Liver (tissue), 9 donors: ENCODE results near the gene TMEM223. TPM values are rescaled to one million over a fixed set of nuclear protein-coding genes. Genes with fewer than 3 reads are reported as not detected.

Experiments
- DNase-seq: peaks from one replicate; pipeline ENCODE4 v3.0.0-alpha.2; 2017; ENCODE audit warnings: low spot score
- H3K27ac ChIP-seq, 2 donors: one replicate each; pipeline ENCODE4 v1.7.0; 2013; ENCODE audit warnings: inconsistent platforms in 2 of 2, low read length in 2 of 2, control low read depth in 1 of 2, low read depth in 1 of 2, mild to moderate bottlenecking in 1 of 2
- H3K27me3 ChIP-seq, 4 donors: one replicate each; pipeline versions ENCODE4 v1.6.1 to v1.7.0; 2013; ENCODE audit warnings: low read length in 3 of 4, inconsistent platforms in 1 of 4, mild to moderate bottlenecking in 1 of 4, moderate library complexity in 1 of 4; ENCODE audit not compliant: control insufficient read depth in 4 of 4, insufficient read depth in 4 of 4
- H3K36me3 ChIP-seq, 4 donors: one replicate each; pipeline versions ENCODE4 v1.6.1 to v1.7.0; 2013; ENCODE audit warnings: low read length in 3 of 4, mild to moderate bottlenecking in 3 of 4, low read depth in 1 of 4, moderate library complexity in 1 of 4; ENCODE audit not compliant: control insufficient read depth in 4 of 4, insufficient read depth in 3 of 4
- H3K4me1 ChIP-seq, 4 donors: one replicate each; pipeline versions ENCODE4 v1.6.1 to v1.7.0; 2013; ENCODE audit warnings: low read length in 3 of 4, mild to moderate bottlenecking in 3 of 4, moderate library complexity in 1 of 4; ENCODE audit not compliant: control insufficient read depth in 4 of 4, insufficient read depth in 4 of 4
- H3K4me3 ChIP-seq, 3 donors: one replicate each; pipeline versions ENCODE4 v1.6.1 to v1.7.0; 2013; ENCODE audit warnings: low read length in 3 of 3, control low read depth in 1 of 3, low read depth in 1 of 3, mild to moderate bottlenecking in 1 of 3
- H3K9ac ChIP-seq, 2 donors: one replicate each; pipeline ENCODE4 v1.7.0; 2013; ENCODE audit warnings: low read length in 2 of 2, mild to moderate bottlenecking in 2 of 2, moderate library complexity in 2 of 2, control low read depth in 1 of 2, low read depth in 1 of 2
- H3K9me3 ChIP-seq, 4 donors: one replicate each; pipeline versions ENCODE4 v1.6.1 to v1.7.0; 2013; ENCODE audit warnings: low read length in 3 of 4; ENCODE audit not compliant: control insufficient read depth in 4 of 4
- EGR1 ChIP-seq, 2 donors: IDR thresholded peaks; 2 replicates each; pipeline ENCODE4 v1.6.1; 2016 to 2018; ENCODE audit warnings: antibody characterized with exemption in 2 of 2, low read depth in 2 of 2
- FOXA1 ChIP-seq: IDR thresholded peaks from 2 replicates; pipeline ENCODE4 v1.6.1; 2016; ENCODE audit warnings: antibody characterized with exemption
- FOXA2 ChIP-seq: IDR thresholded peaks from 2 replicates; pipeline ENCODE4 v1.6.1; 2016; ENCODE audit warnings: antibody characterized with exemption
- GABPA ChIP-seq, 2 donors: IDR thresholded peaks in 1 of 2; conservative IDR thresholded peaks in 1 of 2; 2 replicates each; pipeline ENCODE4 v1.6.1; 2016; ENCODE audit warnings: antibody characterized with exemption in 2 of 2, mild to moderate bottlenecking in 1 of 2, moderate library complexity in 1 of 2
- HNF4A ChIP-seq, 2 donors: conservative IDR thresholded peaks; 2 replicates each; pipeline ENCODE4 v1.6.1; 2016; ENCODE audit warnings: antibody characterized with exemption in 2 of 2, mild to moderate bottlenecking in 2 of 2
- HNF4G ChIP-seq: IDR thresholded peaks from 2 replicates; pipeline ENCODE4 v1.6.1; 2016; ENCODE audit warnings: antibody characterized with exemption
- JUND ChIP-seq, 2 donors: IDR thresholded peaks; 2 replicates each; pipeline ENCODE4 v1.6.1; 2016; ENCODE audit warnings: antibody characterized with exemption in 2 of 2
- NR2F2 ChIP-seq: IDR thresholded peaks from 2 replicates; pipeline ENCODE4 v1.6.1; 2016; ENCODE audit warnings: antibody characterized with exemption
- RAD21 ChIP-seq, 2 donors: IDR thresholded peaks; 2 replicates each; pipeline ENCODE4 v1.6.1; 2016; ENCODE audit warnings: antibody characterized with exemption in 2 of 2, mild to moderate bottlenecking in 2 of 2
- RXRA ChIP-seq, 2 donors: IDR thresholded peaks; 2 replicates each; pipeline ENCODE4 v1.6.1; 2017 to 2018; ENCODE audit warnings: antibody characterized with exemption in 2 of 2, mild to moderate bottlenecking in 1 of 2
- SP1 ChIP-seq: IDR thresholded peaks from 2 replicates; pipeline ENCODE4 v1.6.1; 2018; ENCODE audit warnings: antibody characterized with exemption, mild to moderate bottlenecking
- TAF1 ChIP-seq: conservative IDR thresholded peaks from 2 replicates; pipeline ENCODE4 v1.6.1; 2016; ENCODE audit warnings: antibody characterized with exemption, mild to moderate bottlenecking
- WGBS: extraction: QIAGEN DNeasy Blood & Tissue Kit; methylation state at CpG from one replicate; pipeline ENCODE4 v1.1.7; 2013; 5-methylcytosine and 5-hydroxymethylcytosine counted together
- polyA plus RNA-seq, 2 donors: library from polyadenylated mRNA; stranded (reverse) in 1 of 2; unstranded in 1 of 2; fragments of 200-250 nt in 1 of 2; fragments of >200 nt in 1 of 2; fragmentation: Nextera tagmentation in 1 of 2; extraction: Ambion mirVana in 1 of 2; gene quantifications; one replicate each; pipeline versions ENCODE4 v1.2.1 to v1.2.3, GENCODE V29; 2013 to 2015
- total RNA-seq, 2 donors: library from RNA; depleted of rRNA; stranded (reverse); fragments of >200 nt; gene quantifications; one replicate each; pipeline ENCODE4 v1.2.3, GENCODE V29; 2014
- TF ChIP-seq, protein P1 (sequence below): fragments of 150-350 bp; IDR thresholded peaks from 2 replicates; pipeline ENCODE4 v1.5.1; 2017; ENCODE audit warnings: improper control_type of control experiment, low read depth, low read length; ENCODE audit not compliant: missing input control
- TF ChIP-seq, protein P2 (sequence below): IDR thresholded peaks from 2 replicates; pipeline ENCODE4 v1.6.1; 2016; ENCODE audit warnings: antibody characterized with exemption
- TF ChIP-seq, protein P3 (sequence below): IDR thresholded peaks from 2 replicates; pipeline ENCODE4 v1.6.1; 2016; ENCODE audit warnings: antibody characterized with exemption, mild to moderate bottlenecking
- donor health status: healthy.
- donor health status: healthy.
- donor health status: healthy.
- donor health status: healthy.
- donor health status: healthy.

The TMEM223 gene
- total and polyA plus RNA-seq, 4 donors = 9.2 to 23.8 (median 13.0) TPM

DNA sequence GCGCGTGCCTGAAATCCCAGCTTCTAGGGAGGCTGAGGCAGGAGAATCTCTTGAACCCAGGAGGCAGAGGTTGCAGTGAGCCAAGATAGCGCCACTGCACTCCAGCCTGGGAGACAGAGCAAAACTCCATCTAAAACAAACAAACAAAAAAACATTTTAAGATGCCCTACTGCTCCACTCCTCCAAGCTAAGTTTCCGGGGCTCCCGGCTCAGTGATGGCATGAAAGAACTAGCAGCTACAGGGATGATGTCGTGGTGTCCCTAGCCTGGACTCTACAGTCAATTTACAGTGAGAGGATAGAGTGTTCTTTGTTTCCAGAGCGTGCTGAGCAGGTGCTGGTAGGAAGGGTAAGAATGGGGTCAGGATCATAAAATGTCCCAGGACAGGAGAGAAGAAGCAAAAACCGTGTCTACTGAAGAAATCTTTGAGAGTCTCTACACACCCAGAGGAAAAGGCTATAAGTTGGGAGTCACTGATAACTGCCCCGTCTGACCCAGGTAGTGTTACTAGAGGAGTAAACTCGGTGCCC, 36.7 kb downstream of the TMEM223 start:
- Histone ChIP-seq H3K4me1 (peaks cover 4 to 12% (median 9%) of the 10 kb centered on the region in 4 donors), H3K9me3 (no peaks in the 10 kb centered on the region), H3K27ac (no peak overlapping the region), H3K9ac (no peak overlapping the region), H3K36me3 (peaks cover 0 to 8% (median 4%) of the 10 kb centered on the region in 4 donors), H3K4me3 (no peak overlapping the region), H3K27me3 (no peaks in the 10 kb centered on the region)
- 83% methylated on average over 10 of the region's 10 CpGs for WGBS
- no peak for DNase-seq
- TF ChIP-seq SP1 (no peak), EGR1 (IDR thresholded peaks at IDR 0.05; ENCODE audit: low read depth in 2 of 2) (no peak), GABPA (IDR thresholded peaks at IDR 0.05 in 1 of 2, conservative IDR thresholded peaks at IDR 0.05 in 1 of 2) (no peak), HNF4G (no peak), RAD21 (IDR thresholded peaks at IDR 0.05) (no peak), TAF1 (no peak), RXRA (IDR thresholded peaks at IDR 0.05) (no peak), NR2F2 (no peak), FOXA1 (no peak), JUND (IDR thresholded peaks at IDR 0.05) (no peak), FOXA2 (no peak), HNF4A (conservative IDR thresholded peaks at IDR 0.05) (no peak)
- TF ChIP-seq, protein P1, sequence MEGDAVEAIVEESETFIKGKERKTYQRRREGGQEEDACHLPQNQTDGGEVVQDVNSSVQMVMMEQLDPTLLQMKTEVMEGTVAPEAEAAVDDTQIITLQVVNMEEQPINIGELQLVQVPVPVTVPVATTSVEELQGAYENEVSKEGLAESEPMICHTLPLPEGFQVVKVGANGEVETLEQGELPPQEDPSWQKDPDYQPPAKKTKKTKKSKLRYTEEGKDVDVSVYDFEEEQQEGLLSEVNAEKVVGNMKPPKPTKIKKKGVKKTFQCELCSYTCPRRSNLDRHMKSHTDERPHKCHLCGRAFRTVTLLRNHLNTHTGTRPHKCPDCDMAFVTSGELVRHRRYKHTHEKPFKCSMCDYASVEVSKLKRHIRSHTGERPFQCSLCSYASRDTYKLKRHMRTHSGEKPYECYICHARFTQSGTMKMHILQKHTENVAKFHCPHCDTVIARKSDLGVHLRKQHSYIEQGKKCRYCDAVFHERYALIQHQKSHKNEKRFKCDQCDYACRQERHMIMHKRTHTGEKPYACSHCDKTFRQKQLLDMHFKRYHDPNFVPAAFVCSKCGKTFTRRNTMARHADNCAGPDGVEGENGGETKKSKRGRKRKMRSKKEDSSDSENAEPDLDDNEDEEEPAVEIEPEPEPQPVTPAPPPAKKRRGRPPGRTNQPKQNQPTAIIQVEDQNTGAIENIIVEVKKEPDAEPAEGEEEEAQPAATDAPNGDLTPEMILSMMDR = no peak
- TF ChIP-seq, protein P2, sequence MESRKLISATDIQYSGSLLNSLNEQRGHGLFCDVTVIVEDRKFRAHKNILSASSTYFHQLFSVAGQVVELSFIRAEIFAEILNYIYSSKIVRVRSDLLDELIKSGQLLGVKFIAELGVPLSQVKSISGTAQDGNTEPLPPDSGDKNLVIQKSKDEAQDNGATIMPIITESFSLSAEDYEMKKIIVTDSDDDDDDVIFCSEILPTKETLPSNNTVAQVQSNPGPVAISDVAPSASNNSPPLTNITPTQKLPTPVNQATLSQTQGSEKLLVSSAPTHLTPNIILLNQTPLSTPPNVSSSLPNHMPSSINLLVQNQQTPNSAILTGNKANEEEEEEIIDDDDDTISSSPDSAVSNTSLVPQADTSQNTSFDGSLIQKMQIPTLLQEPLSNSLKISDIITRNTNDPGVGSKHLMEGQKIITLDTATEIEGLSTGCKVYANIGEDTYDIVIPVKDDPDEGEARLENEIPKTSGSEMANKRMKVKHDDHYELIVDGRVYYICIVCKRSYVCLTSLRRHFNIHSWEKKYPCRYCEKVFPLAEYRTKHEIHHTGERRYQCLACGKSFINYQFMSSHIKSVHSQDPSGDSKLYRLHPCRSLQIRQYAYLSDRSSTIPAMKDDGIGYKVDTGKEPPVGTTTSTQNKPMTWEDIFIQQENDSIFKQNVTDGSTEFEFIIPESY = no peak
- TF ChIP-seq, protein P3, sequence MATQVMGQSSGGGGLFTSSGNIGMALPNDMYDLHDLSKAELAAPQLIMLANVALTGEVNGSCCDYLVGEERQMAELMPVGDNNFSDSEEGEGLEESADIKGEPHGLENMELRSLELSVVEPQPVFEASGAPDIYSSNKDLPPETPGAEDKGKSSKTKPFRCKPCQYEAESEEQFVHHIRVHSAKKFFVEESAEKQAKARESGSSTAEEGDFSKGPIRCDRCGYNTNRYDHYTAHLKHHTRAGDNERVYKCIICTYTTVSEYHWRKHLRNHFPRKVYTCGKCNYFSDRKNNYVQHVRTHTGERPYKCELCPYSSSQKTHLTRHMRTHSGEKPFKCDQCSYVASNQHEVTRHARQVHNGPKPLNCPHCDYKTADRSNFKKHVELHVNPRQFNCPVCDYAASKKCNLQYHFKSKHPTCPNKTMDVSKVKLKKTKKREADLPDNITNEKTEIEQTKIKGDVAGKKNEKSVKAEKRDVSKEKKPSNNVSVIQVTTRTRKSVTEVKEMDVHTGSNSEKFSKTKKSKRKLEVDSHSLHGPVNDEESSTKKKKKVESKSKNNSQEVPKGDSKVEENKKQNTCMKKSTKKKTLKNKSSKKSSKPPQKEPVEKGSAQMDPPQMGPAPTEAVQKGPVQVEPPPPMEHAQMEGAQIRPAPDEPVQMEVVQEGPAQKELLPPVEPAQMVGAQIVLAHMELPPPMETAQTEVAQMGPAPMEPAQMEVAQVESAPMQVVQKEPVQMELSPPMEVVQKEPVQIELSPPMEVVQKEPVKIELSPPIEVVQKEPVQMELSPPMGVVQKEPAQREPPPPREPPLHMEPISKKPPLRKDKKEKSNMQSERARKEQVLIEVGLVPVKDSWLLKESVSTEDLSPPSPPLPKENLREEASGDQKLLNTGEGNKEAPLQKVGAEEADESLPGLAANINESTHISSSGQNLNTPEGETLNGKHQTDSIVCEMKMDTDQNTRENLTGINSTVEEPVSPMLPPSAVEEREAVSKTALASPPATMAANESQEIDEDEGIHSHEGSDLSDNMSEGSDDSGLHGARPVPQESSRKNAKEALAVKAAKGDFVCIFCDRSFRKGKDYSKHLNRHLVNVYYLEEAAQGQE = no peak
